GM10847 (cell line): Measurements from ENCODE around the gene LHFPL2.

Source experiments
- POLR2A ChIP-seq: IDR thresholded peaks from 2 replicates; pipeline ENCODE4 v1.6.1; 2011; ENCODE audit not compliant: insufficient read length; ENCODE audit errors: extremely low read depth

The LHFPL2 gene

DNA sequence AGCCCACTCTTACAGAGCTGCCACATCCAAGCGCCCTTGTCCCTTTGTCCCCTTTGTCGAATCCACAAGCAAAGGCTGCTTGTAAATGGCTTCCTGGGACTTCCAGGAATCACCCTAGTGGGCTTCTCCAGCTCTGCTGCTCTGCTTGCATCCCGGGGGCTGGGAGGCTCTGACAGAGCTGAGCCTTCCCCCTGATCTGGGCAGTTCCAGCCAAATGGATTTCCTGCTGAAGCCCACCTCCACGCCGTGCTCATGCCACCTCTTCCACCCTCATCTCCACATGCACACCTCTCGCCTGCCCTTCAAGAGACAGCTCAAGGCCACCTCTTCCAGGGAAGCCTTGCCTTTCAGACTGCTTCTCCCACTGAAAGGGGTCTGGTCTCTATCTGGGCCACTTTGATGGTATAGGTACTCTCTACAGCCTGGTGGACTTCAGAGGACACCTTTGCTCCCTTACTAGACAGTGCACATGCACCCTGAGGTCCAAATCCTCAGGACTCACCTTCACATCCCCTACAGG is 106.2 kb downstream of the LHFPL2 start:
- no peak for TF ChIP-seq POLR2A

DNA sequence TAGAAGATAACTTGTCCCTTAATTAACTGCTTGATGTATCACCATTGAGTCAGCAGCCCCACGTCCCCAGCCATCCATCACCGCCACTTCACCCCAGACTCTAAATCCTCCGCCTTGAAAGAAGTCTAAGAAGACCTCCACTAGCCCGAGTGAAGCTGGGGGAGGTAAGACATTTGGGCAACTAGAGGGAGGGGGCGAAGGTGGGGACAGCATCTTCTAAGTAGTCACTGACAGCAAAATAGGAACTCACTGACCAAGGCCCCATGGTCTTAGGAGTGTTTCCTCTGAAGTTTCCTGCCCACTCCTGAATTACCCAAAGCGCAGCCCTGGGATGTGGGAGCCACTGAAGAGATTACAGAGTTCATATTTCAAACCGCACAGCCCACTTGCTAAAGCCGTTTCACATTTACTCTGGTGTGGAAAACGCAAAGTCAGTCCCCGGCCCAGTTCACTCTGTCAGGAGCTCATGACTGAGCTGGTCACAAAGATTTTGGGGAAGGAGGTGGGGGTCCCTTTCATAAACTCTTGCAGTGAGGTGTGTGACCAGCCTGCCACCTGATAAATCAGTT is 107.4 kb downstream of the LHFPL2 start:
- TF ChIP-seq POLR2A = no peak

DNA sequence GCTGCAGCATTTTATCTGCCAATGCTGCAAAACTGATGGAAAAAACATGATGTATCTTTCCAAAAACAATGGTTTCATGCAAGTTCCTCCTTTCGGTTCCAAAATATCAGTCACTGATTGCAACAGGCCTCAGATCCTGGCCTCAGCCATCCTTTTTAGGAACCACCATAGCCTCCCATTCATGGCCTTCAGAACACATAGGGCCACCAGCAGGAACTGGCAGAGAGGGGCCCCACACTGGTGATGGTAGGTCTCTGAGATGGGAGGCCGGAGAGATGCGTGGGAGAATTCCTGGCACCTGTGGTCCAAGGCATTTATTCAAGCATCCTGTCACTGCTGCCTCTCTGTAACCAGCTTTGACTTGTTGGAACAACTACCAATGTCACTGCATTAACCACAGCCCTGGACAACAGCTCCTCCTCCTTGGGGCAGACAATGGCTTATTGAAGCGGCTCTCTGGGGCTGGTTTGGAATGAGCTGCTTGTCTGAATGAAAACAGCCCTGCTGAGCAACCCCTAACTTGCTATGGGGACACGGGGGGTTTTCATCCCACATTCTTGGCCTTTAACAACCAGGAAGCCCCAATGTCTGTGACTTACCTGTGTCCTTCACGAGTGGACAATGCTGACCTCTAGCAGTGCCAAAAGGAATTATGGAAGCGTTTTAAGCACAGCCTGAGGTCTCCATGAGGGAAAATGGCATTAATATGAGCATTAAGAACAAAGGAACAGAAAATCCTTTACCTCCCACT is 108.1 kb downstream of the LHFPL2 start:
- TF ChIP-seq POLR2A = no peak

DNA sequence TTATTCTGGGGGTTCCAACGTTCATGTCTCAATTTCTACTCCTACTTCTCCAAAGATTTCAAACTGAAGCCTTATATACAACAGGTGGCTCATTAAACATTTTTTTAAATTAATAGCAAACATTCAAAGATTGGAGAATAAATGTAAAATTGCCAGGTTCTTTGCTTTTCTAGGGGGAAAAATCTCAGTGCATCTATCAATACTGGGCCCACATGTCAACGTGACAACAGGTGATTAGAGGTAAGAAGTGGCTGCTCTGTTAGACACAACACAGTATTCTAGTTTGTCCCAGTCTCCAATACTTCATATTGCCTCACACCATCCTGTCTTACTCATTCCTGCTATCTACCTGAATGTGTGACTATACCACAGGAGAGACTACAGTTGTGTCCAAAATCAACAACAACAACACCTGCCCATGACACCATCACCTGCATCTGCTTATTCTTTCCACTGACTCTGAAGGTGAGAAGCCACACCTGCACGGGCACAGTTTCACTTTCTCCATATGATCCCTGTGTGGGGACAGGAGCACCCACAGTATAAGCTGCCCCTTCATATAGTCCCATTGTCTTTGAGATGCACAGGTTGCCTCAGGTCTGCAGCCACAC is 110.2 kb downstream of the LHFPL2 start:
- no peak for TF ChIP-seq POLR2A

DNA sequence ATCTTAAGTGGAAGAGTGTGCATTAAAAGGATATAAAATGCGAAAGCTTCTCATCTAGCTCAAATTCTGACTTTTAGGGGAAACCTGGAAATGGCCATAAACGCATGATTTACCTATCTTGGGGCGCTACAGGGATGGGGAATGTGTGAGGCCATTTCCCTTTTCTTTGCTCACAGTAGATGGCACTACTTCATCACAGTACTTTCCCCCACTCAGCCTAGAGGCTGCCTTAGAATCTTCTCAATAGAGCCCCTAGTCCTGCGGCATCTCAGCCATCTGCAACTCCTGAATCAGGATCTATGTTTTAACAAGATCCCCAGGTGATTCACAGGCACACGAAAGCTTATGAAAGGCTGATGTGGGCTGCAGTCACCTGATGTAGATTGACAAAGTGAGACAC is 110.8 kb downstream of the LHFPL2 start:
- TF ChIP-seq POLR2A = no peak

DNA sequence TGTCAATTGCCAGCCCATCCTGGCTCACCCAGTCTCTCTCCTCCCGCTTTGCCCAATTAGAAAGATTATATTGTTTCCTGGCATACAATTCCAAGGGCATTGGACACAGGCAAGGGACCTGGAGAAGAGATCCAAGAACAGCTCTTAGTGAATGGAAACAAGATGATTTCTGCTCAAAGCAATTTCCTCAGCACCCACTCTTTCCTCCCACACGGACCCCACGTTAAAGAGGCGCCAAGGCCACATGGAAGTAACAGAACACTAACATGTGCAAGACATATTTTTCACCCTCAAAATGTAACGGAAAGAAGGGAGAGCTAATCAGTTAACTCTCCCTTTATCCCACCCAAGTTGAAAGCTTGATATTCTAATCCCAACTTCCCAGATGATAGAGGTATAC is 111.2 kb downstream of the LHFPL2 start:
- no peak for TF ChIP-seq POLR2A

DNA sequence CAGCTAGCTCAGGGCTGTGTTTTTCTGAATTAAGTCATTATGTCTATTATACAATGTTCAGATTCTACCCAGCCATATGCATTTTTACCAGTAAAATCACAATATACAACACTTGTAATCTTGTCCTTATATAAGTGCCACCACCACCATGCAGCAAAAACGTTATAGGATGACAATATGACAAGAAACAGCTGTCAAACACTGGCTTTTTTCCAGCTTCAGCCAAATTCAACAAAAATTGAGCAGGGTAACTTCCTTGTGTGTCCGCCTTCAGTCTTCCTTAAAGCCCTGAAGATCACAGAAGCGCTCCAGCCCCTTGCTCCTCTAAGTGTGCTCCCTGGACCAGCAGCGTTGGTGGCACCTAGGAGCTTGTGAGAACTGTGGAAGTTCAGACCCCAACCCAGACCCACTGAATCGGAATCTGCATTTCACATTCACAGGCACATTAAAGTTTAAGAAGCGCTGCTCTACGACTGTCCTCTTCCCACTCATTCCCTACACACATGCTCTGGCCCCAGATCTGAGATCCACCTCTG is 111.8 kb downstream of the LHFPL2 start:
- TF ChIP-seq POLR2A = no peak

DNA sequence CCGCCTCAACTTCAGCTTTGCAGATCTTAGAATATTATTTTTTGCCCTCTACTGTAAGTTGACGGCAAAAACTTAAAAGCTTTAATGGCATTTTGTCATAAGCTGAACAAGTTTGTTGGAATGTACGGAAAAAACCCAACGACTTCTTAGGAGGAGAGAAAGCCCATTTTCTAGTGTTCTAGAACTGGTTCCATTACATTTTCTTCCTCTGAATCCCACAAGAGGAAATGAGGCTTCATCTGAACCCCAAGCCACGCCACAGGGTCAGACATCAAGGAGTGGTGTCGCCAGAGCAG is 113.7 kb downstream of the LHFPL2 start:
- no peak for TF ChIP-seq POLR2A

DNA sequence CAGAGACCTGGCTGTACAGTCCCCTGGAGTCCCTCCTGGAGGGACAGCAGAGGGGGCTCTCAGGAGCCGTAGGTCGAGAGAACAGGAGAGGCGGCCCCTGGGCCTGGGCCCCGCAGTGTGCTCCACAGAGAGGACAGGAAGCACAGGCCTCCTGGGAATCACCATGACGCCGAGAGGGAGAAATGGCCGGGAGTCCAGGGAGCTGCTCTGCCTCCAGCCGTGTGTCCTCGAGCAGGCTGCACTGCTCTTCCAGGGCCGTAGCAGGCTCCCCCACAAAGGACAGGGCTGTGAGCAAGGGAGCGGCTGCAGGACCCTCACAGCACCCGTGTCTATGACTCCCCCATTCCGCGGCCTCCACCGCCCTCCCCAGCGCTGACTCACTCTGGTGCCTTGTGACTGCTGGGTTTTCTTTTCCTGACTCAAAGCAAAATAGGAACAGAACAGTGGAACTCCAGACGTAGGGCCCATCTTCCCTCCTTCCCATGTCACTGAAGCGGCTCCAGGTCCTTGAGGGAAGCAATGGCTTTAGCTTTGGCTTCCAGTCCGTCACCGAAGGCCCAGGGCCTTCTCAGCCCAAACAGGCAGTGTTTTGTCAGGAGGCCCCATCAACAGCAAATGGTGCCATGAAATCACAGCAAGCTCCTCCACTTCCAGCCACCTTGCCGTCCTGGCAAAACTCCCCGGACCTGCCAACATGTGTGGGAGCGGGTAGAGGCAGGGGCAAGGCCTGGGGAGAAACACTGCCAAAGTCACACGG is 114.2 kb downstream of the LHFPL2 start:
- TF ChIP-seq POLR2A = no peak

DNA sequence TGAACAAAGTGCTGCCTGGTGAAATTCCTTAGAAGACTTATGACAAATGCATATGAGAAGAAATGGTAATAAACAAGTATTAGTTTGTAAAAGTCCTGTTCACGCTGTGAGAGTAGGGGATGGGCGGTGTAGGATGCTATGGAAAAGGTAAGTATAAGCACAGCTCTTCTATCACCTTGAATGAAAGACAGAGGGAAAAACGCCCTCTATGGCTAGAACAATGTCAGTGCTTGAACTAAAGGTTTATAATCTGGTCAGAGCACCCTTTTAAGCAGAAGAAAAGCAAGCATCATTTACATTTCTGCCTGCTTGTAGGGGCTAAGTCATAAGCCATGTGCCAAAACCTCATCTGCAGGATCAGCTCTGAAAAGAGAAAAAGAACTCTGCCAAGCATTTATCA is 115.2 kb downstream of the LHFPL2 start:
- TF ChIP-seq POLR2A = no peak

DNA sequence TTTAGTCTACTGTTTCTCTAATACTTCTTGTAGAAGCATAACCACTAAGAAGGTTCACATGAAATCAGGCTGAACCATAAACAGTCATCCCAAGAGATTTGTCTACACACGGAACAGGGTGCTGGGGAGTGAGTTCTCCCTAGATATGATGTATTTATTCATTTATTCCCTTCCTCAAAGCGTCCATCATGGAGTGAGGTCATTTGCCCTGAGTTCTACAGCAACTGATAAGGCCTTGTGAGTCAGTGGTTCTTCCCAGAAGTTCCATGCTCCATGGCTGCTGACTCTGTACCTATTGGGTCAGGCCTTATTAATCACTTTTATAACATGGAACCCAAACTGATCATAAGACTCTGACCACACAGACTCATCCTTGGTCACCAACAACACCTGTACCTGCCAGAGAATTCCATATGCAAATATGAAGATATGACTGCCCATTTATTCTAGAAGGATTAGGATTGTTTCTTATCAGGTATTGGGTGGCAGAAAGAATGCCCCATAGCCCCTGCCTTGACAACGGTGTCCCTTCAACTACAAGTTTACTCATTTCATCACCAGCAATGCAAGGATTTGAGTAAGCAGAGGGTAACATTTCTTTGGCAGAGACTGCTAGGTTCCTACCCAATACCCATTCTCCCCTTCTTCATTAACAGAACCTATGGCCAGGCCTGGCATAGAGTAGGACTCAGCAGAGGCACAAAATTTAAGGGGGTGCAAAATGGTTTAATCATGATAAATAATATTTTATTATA is 118.1 kb downstream of the LHFPL2 start:
- TF ChIP-seq POLR2A = no peak

DNA sequence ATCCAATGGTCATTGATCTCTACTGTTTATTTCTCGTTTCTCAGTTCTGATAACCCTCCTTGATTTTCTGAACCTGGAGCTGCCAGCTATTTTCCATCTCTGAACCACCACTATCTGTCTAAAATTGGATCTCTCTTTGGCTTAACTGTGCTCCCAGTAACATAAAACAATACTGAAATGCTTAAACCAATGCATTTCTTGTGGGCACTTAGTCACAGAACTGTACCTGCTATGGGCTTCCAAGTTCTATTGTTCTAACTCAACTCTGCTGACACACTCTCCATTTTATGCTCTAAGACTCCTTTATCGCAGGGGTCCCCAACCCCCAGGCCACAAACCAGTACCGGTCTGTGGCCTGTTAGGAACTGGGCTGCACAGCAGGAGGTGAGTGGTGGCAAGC is 120.6 kb downstream of the LHFPL2 start:
- no peak for TF ChIP-seq POLR2A

DNA sequence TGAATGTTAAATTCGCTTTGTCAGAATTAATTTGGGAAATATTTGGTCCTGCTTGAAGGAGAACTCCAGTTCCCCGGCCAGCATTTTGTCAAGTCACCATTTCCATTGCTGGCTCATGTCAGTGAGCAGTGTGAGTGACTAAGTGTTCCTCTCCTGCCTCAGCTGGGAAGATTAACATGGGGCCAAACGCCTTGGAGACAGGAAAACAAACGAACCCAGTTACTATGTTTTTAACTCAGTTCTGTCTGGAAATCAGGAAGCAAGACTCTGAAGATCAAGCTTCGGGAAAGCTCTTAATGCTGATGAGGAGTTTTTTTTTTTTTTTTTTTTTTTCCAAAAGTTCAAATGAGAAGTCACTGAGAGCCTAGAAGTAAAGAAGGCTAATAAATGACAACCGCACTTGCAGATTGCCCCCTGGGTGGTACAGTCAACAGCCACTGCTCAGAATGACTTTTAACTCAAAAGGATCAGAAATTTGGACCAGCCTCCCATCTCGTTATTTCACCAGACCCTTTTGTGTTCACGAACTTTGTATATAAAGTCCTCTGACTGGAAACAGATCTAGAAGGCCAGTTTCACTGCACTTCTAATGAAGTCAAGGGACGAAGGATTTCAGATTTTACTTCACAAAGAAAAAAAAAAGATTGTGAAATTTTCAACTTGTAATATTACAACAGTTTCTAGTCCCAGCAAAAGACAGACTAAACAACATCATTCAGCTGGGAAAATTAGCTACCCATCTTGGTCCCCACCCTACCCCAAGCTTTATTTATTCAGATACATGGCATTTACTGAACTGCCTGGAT is 121.3 kb downstream of the LHFPL2 start:
- TF ChIP-seq POLR2A = no peak

DNA sequence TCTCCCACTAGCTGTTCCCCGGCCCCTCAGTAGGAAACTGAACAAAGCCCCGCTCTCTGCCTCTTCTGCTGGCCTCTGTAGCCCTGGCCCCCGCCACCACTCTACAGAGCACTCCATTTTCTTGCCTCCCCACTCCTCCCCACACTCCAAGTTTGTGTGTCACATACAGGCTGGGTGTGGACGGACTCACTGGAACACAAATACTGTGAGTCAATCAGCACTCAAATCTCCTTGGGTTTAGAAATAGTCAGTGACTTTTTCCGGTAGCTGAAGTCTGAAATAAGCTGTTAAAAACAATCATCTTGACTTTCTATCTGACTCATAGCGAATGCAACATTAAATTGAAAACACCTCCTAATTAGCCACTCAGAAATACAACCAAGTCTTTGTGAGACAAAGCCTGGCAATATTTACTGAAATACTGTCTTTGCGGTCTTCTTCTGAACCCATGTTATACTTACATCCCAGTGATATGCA is 122.5 kb downstream of the LHFPL2 start:
- TF ChIP-seq POLR2A = no peak
